Stimulated activated CD8-positive, alpha-beta memory T cell treated with anti-CD3 and anti-CD28 coated beads, Interleukin-12 subunit alpha, Interleukin-12 subunit beta, amount 100 ng/mL, for 24 hours (primary cell): ENCODE data around the gene ANKRD29.
"Not testable (repeated sequence)": the region's sequence is repeated elsewhere in the genome, so short reads cannot be mapped to it uniquely, and the experiment has no call there.

Experiments
- DNase-seq: peaks from one replicate; pipeline ENCODE4 v3.0.0-alpha.2; 2020; ENCODE audit errors: extremely low read depth

ANKRD29 gene

DNA sequence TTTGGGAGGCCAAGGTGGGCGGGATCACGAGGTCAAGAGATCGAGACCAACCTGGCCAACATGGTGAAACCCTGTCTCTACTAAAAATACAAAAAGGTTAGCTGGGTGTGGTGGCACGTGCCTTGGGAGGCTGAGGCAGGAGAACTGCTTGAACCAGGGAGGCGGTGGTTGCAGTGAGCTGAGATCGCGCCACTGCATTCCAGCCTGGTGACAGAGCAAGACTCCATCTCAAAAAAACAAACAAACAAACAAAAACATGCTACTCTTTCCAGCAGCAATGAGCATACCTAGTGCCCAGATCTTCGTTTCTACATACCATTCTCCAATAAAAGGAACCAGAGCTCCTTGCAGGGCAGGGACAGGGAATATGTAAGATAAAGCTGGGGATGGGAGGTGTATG lies 105.2 kb downstream of the ANKRD29 start:
- not testable (repeated sequence) for DNase-seq

DNA sequence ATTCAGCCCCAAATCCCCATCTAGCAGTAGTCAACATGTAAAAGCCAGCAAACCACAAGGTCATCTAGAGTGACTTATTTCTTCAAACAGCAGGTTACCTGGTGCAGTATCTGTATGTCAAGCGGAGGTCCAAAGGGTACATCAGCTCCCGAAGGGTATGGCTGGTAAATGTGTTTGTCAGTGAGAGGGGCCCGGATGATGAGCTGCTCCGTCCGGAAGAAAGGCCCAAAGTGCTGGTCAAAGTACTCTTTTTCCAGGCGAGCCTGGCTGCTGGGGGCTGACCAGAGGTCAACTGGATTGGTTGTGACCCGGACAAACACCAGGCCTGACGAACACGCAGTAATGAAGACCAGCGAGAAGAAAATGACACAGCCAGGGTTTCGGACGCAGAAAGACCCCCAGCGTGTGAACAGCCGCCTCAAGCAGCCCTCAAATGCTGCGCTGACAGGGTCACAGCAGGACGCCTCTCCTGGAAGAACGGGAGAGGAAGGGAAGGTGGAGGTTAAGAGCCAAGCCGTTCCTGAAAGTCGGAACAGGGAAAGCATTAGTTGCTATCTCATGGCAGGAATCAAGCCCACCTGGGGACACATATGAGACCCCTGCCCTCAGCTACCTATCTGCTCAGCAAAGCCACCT lies 106.4 kb downstream of the ANKRD29 start:
- DNase-seq: no peak

DNA sequence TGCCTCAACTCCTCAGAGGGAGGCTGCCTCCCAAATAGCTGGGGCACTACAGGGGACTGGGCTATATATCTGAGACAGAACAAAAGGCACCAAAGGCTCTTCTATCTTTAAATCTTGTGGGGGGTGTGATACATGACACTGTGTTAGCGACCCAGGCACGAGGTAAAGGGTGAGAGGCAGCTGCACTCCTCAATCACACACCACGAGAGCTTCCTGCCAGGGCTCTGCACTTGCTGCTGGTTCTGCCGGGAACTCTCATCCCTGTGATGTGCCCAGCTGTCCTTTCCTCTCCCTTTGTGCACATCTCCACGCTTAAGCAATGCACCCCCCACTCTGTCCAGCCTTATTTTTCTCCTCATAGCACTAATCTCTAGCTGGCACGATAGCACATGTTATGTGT lies 108.8 kb downstream of the ANKRD29 start:
- DNase-seq: no peak

DNA sequence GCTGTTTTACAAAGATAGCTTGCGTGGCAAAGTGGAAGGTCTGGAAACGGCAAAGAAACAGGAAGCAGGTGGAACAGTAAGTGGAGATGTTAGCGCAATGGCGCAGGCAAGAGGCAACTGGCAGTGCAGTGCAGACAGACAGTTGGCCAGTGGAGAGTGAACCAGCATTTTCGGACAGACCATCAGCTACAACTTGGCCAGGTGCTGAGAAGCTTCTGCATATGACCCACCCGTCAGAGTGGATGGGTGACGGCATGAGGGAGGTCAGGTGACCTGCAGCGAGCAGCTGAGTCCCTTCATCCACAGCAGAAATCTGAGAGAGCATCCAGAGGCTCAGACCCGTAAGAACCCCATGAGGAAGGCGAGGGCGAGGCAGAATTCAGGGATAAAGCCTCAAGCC lies 110.2 kb downstream of the ANKRD29 start:
- no peak for DNase-seq

DNA sequence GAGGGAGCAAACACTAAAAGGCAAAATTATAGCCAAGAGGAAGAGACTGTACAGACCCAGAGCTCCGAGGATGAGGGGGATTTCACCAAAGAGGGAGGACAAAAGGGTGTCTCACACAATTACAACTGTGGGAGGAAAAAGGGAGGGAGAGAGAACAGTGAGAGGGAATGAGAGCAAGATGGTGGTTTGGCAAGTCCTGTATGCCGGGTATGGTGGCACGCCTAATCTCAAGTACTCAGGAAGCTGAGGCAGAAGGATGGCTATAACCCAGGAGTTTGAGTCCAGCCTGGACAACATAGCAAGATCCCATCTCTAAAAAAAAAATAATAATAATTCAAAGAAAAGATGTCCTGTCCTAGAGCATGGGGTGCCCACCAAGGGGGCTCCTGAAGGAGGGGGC lies 110.7 kb downstream of the ANKRD29 start:
- no peak for DNase-seq

GRCh38 chr18:23550898-23551297 lies 111.8 kb downstream of the ANKRD29 start:
- DNase-seq: no peak
